GM12891 (cell line): ENCODE results near the gene TRAPPC12.

Experiments used
- DNase-seq: peaks from one replicate; pipeline ENCODE4 v3.0.0; 2011; ENCODE audit warnings: low spot score; ENCODE audit not compliant: insufficient read length
- FAIRE-seq: peaks from 2 replicates; lab custom pipeline; 2011; peaks lifted over from hg19 to GRCh38; lab: Jason Lieb, UNC
- PAX5 ChIP-seq: IDR thresholded peaks from 2 replicates; pipeline ENCODE4 v1.6.1; 2011; ENCODE audit warnings: low read length, moderate library complexity, mild to moderate bottlenecking; ENCODE audit not compliant: insufficient read depth, severe bottlenecking
- POLR2A ChIP-seq: IDR thresholded peaks from 2 replicates; pipeline ENCODE4 v1.6.1; 2011; ENCODE audit warnings: low read depth, low read length, control low read depth
- POLR2AphosphoS5 ChIP-seq: IDR thresholded peaks from 2 replicates; pipeline ENCODE4 v1.6.1; 2011; ENCODE audit warnings: low read depth, low read length, control low read depth
- POU2F2 ChIP-seq: IDR thresholded peaks from 2 replicates; pipeline ENCODE4 v1.6.1; 2011; ENCODE audit warnings: low read depth, mild to moderate bottlenecking, control low read depth, low read length, moderate library complexity
- SPI1 ChIP-seq: IDR thresholded peaks from 2 replicates; pipeline ENCODE4 v1.6.1; 2011; ENCODE audit warnings: low read depth, low read length, control low read depth
- TAF1 ChIP-seq: IDR thresholded peaks from 2 replicates; pipeline ENCODE4 v1.6.1; 2011; ENCODE audit warnings: low read depth, low read length, control low read depth

TRAPPC12 gene

DNA sequence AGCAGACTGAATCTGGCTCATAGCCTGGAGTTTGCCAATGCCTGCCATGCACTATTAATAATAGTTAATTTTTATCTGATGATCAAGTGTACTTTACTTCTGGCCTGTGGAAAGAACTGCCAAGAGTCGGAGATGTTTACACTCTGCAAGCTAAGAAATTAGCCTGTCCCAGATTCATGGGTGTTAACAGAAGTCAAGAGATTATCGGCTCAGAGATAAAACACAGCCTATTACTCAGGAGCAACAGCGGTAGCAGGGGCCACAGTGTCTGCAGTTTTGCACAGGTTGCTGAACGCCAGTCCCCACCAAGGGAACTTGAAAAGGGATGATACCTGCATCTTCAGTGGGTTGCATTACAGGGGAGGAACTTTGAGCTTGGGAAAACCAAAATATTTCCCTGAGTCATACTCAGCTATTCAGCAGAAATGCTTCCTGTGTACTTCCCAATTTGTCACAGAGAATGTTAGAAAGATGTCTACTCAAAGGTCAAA lies 144.1 kb downstream of the TRAPPC12 start:
- no peak for DNase-seq
- FAIRE-seq = no peak
- TF ChIP-seq POU2F2 = no peak
- TF ChIP-seq POLR2A = no peak

DNA sequence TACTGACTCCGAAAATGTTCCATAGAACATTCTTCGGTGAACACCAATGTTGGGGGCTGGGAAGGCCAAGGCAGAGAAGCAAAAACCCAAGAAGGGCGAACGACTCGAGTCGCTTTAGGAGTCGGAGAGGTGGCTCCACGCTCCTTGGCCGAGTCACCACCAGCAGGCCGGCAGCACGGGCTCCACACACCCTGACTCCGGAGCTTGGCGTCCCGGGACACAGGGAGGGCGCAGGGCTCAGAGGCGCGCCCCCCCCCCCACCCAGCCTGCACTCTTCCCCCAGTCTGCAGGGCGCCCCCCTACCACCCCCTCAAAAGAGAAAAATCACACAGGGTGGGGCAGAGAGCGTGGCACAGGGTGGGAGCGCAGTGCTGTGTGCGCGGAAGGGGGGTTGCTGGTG lies 147.4 kb downstream of the TRAPPC12 start:
- DNase-seq = no peak
- no peak for FAIRE-seq
- no peak for TF ChIP-seq POU2F2

DNA sequence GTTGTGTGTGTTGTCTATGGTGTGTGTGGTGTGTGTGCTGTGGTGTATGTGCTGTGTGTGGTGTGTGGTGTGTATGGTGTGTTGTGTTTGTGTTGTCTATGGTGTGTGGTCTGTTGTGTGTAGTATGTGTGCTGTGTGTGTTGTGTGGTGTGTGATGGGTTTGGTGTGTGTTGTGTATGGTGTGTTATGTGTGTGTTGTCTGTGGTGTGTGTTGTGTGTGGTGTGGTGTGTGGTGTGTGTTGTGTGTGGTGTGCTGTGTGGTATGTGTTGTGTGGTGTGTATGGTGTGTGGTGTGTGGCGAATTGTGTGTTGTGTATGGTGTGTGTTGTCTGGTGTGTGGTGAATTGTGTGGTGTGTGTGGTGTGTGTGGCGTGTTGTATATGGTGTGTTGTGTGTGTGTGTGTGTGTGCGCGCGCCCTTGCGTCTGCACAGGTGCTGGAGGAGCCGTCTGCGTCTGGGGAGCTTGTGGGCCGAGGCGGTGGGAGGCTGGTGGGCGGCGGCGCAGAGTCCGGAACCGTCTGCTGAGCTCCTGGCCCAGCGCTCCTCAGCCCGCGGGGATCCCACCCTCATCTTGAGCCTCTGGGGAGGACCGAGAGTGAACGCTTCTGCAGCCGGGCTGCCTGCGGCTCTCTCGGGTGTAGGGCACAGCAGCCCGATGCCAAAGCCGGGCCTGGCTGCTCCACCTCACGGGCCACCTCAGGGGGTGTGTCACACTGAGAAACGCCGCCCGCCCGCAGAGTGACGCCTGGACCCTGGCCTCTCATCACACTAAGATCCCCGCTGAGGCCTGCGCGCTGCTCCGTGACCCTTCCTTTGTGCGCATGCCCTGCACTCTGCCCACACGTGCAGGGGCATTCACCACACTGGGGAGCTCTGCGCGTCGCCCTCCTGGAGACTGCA lies 148.6 kb downstream of the TRAPPC12 start:
- FAIRE-seq (no peak), DNase-seq (peak; percentile 39)
- TF ChIP-seq POU2F2 = no peak
- TF ChIP-seq SPI1 = no peak
- TF ChIP-seq PAX5 = no peak
- TF ChIP-seq POLR2AphosphoS5 = no peak
- no peak for TF ChIP-seq POLR2A
- TF ChIP-seq TAF1 = no peak
